Measurements from ENCODE around the gene PACSIN2.
"Not testable (repeated sequence)": the region's sequence is repeated elsewhere in the genome, so short reads cannot be mapped to it uniquely, and the experiment has no call there.

Gene PACSIN2

GRCh38 chr22:42963231-42963595 is 51.7 kb downstream of the PACSIN2 start:
- no peak for DNase-seq

- no peak for DNase-seq
These were observed 52.4 kb downstream of the PACSIN2 start for GRCh38 chr22:42962295-42963230.

- DNase-seq: no peak
These were observed 53.1 kb downstream of the PACSIN2 start for GRCh38 chr22:42961810-42962209.

GRCh38 chr22:42961400-42961690 is 53.6 kb downstream of the PACSIN2 start:
- DNase-seq: not testable (repeated sequence)

GRCh38 chr22:42960531-42961399 is 54.2 kb downstream of the PACSIN2 start:
- no peak for DNase-seq

GRCh38 chr22:42959576-42960509 is 55.1 kb downstream of the PACSIN2 start:
- no peak for DNase-seq

GRCh38 chr22:42958937-42959336 is 56.0 kb downstream of the PACSIN2 start:
- DNase-seq: no peak

GRCh38 chr22:42957958-42958357 is 57.0 kb downstream of the PACSIN2 start:
- DNase-seq: no peak

GRCh38 chr22:42957544-42957943 is 57.4 kb downstream of the PACSIN2 start:
- DNase-seq: no peak

- DNase-seq: no peak
These were observed 59.1 kb downstream of the PACSIN2 start for GRCh38 chr22:42955848-42956247.

- no peak for DNase-seq
These were observed 59.8 kb downstream of the PACSIN2 start for GRCh38 chr22:42955087-42955635.

GRCh38 chr22:42953751-42954150 is 61.2 kb downstream of the PACSIN2 start:
- not testable (repeated sequence) for DNase-seq

GRCh38 chr22:42951093-42951710 is 63.7 kb downstream of the PACSIN2 start:
- DNase-seq: no peak

- DNase-seq: no peak
These were observed 64.7 kb downstream of the PACSIN2 start for GRCh38 chr22:42950281-42950680.

GRCh38 chr22:42949159-42949558 is 65.8 kb downstream of the PACSIN2 start:
- DNase-seq: no peak

- no peak for DNase-seq
These were observed 66.7 kb downstream of the PACSIN2 start for GRCh38 chr22:42948294-42948693.

GRCh38 chr22:42947211-42947990 is 67.5 kb downstream of the PACSIN2 start:
- DNase-seq: no peak

GRCh38 chr22:42946546-42947198 is 68.3 kb downstream of the PACSIN2 start:
- DNase-seq: no peak

- DNase-seq: no peak
These were observed 69.2 kb downstream of the PACSIN2 start for GRCh38 chr22:42945736-42946135.

GRCh38 chr22:42945027-42945426 is 69.9 kb downstream of the PACSIN2 start:
- no peak for DNase-seq

- no peak for DNase-seq
These were observed 70.5 kb downstream of the PACSIN2 start for GRCh38 chr22:42944409-42944808.

Data from activated naive CD4-positive, alpha-beta T cell treated with Interleukin-2 at 50 U/mL for 16 hours (primary cell).